GM23248 (cell line): Measurements from ENCODE around the gene KRTAP10-11. TPM values are rescaled to one million over a fixed set of nuclear protein-coding genes. Genes with fewer than 3 reads are reported as not detected.

Source experiments
- DNase-seq: peaks from one replicate; pipeline ENCODE4 v3.0.0-alpha.2; 2015
- H2AFZ ChIP-seq: fragments of 200-600 bp; sonication (generic); 2 replicates; pipeline ENCODE4 v1.6.1; 2016; ENCODE audit warnings: antibody characterized with exemption
- H3F3A ChIP-seq: fragments of 200-600 bp; sonication (generic); 2 replicates; pipeline ENCODE4 v1.6.1; 2016; ENCODE audit warnings: mild to moderate bottlenecking, antibody characterized with exemption, mixed run types; ENCODE audit not compliant: insufficient read depth
- H3K27ac ChIP-seq: fragments of 200-600 bp; sonication (generic); 2 replicates; pipeline ENCODE4 v1.5.1; 2016; ENCODE audit warnings: mild to moderate bottlenecking
- H3K27me3 ChIP-seq: fragments of 200-600 bp; sonication (generic); replicated peaks from 2 replicates; pipeline ENCODE4 v1.6.1; 2016; ENCODE audit warnings: mild to moderate bottlenecking; ENCODE audit not compliant: insufficient read depth
- H3K36me3 ChIP-seq: fragments of 200-600 bp; sonication (generic); 2 replicates; pipeline ENCODE4 v1.6.1; 2016; ENCODE audit warnings: low read depth, mild to moderate bottlenecking
- H3K4me1 ChIP-seq: fragments of 200-600 bp; sonication (generic); 2 replicates; pipeline ENCODE4 v1.6.1; 2016; ENCODE audit warnings: mild to moderate bottlenecking; ENCODE audit not compliant: insufficient read depth
- H3K4me2 ChIP-seq: fragments of 200-600 bp; sonication (generic); one replicate; pipeline ENCODE4 v1.6.1; 2016; ENCODE audit warnings: mild to moderate bottlenecking; ENCODE audit not compliant: unreplicated experiment
- H3K4me3 ChIP-seq: fragments of 200-600 bp; sonication (generic); 2 replicates; pipeline ENCODE4 v1.5.1; 2016; ENCODE audit warnings: mild to moderate bottlenecking
- H3K79me2 ChIP-seq: fragments of 200-600 bp; sonication (generic); 2 replicates; pipeline ENCODE4 v1.6.1; 2016; ENCODE audit warnings: mild to moderate bottlenecking; ENCODE audit not compliant: insufficient read depth
- H3K9ac ChIP-seq: fragments of 200-600 bp; sonication (generic); 2 replicates; pipeline ENCODE4 v1.6.1; 2016; ENCODE audit warnings: mild to moderate bottlenecking
- H3K9me2 ChIP-seq: fragments of 200-600 bp; sonication (generic); 2 replicates; pipeline ENCODE4 v1.6.1; 2016; ENCODE audit warnings: mixed run types, mild to moderate bottlenecking, moderate library complexity; ENCODE audit not compliant: insufficient read depth
- H3K9me3 ChIP-seq: fragments of 200-600 bp; sonication (generic); one replicate; pipeline ENCODE4 v1.6.1; 2017; ENCODE audit warnings: low read depth
- H4K20me1 ChIP-seq: fragments of 200-600 bp; sonication (generic); 2 replicates; pipeline ENCODE4 v1.6.0; 2016; ENCODE audit not compliant: insufficient read depth
- EZH2 ChIP-seq: fragments of 200-600 bp; sonication (generic); IDR thresholded peaks from 2 replicates; pipeline ENCODE4 v1.6.1; 2018; ENCODE audit warnings: antibody characterized with exemption, mild to moderate bottlenecking; ENCODE audit not compliant: insufficient read depth, poor library complexity, severe bottlenecking
- EZH2phosphoT487 ChIP-seq: fragments of 200-600 bp; sonication (generic); IDR thresholded peaks from 2 replicates; pipeline ENCODE4 v1.6.1; 2018; ENCODE audit warnings: antibody characterized with exemption, moderate library complexity, mild to moderate bottlenecking, low read depth; ENCODE audit not compliant: insufficient read depth
- WGBS, 2 experiments: methylation state at CpG; one replicate each; pipeline ENCODE4 v1.1.6; 2015 to 2017; ENCODE audit warnings: low lambda C conversion rate in 2 of 2, low coverage in 1 of 2; ENCODE audit errors: missing lambda C conversion rate in 2 of 2; 5-methylcytosine and 5-hydroxymethylcytosine counted together
- in situ Hi-C: fragments of 300-500 bp; cut with MboI; formaldehyde crosslinking; loops from 2 replicates; pipeline ENCODE4 v1.15.0; 2020
- polyA plus RNA-seq: library from polyadenylated mRNA; unstranded; fragments of >200 nt; fragmentation: Nextera tagmentation; extraction: Ambion mirVana; gene quantifications from 2 replicates; pipeline ENCODE4 v1.2.1, GENCODE V29; 2016
- total RNA-seq: library from RNA; depleted of rRNA; stranded (reverse); fragments of >200 nt; shearing (Covaris generic); gene quantifications from 2 replicates; pipeline ENCODE4 v1.2.3, GENCODE V29; 2014

KRTAP10-11 gene
- total and polyA plus RNA-seq, 2 experiments from 2014 or later = not detected

DNA sequence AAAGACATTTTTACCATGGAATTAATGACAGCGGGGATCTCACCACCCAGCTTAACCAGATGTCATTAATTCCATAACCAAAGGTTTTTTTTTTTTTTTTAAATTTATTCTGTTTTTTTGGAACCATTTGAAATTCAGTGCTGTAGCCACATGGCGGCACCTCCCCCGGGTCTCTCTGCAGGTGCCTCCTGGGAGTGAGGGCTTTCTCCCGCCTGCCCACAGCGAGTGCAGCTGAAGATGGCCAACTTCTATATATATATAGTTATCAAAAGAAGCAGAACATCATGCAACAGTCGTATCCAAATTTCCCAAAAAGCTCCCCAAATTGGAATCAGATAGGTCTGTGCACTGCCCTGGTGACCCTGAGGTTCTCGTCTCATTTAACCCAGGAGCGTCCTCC, 30.7 kb upstream of the KRTAP10-11 start:
- DNase-seq = no peak
- H3K4me1 ChIP-seq = no peaks in the 10 kb centered on the region
- WGBS, 2 experiments = 23 to 26% methylated on average over 8 of the region's 8 CpGs
- H3K27ac ChIP-seq = no peak overlapping the region
- in situ Hi-C loops = no loop called here
- no peaks in the 10 kb centered on the region for H3K36me3 ChIP-seq
- no peaks in the 10 kb centered on the region for H3K9me3 ChIP-seq
- H2AFZ ChIP-seq = no peak overlapping the region
- H3K9me2 ChIP-seq = no peaks in the 10 kb centered on the region
- TF ChIP-seq EZH2phosphoT487 (no peak), EZH2 (no peak)
- H3K9ac ChIP-seq = no peak overlapping the region
- H4K20me1 ChIP-seq = no peaks in the 10 kb centered on the region
- no peaks in the 10 kb centered on the region; the same call in 1 of the 2 replicates for H3K27me3 ChIP-seq
- H3K79me2 ChIP-seq = no peaks in the 10 kb centered on the region
- H3K4me3 ChIP-seq = no peak overlapping the region
- H3K4me2 ChIP-seq = no peak overlapping the region
- H3F3A ChIP-seq = no peaks in the 10 kb centered on the region

DNA sequence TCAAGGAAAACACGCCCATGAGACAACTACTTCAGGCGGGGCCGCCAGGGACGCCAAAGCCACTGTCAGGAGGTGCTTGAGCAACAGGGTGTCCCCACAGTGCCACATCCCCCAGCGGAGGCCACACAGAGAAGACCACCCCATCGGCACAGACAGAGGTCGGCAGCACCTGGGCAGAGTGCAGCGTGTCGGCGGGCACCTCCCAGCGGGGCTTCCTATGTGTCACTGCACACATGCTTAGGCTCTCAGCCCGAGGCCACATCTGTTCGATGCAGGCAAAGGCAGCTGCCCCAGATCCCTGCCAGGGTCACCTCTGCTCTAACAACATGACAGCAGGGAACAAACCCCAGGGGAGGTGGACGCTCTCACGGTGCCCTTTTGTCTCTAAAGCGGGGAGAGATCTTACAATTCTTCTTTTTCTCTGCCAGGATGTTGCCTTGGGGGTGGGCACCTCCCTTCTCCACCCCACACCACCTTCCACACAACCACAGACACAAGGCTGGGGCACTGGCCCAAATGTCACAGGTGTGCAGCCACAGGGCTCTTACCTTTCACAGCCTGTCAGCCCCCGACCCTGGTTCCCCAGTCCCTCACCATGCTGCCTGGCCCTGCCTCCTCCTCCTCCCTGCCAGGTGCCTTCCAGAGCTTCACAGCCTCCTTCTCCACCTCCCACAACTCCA, 30.2 kb upstream of the KRTAP10-11 start:
- H3K4me3 ChIP-seq = no peak overlapping the region
- H3K79me2 ChIP-seq = no peaks in the 10 kb centered on the region
- 30 to 34% methylated on average over 16 to 17 of the region's 17 CpGs for WGBS, 2 experiments
- H2AFZ ChIP-seq = no peak overlapping the region
- in situ Hi-C loops = no loop called here
- TF ChIP-seq EZH2 (no peak), EZH2phosphoT487 (no peak)
- no peaks in the 10 kb centered on the region for H3K9me3 ChIP-seq
- H3K4me2 ChIP-seq = no peak overlapping the region
- no peaks in the 10 kb centered on the region; the same call in 1 of the 2 replicates for H3K27me3 ChIP-seq
- H3K36me3 ChIP-seq = no peaks in the 10 kb centered on the region
- H3K9me2 ChIP-seq = no peaks in the 10 kb centered on the region
- no peaks in the 10 kb centered on the region for H3K4me1 ChIP-seq
- H3F3A ChIP-seq = no peaks in the 10 kb centered on the region
- DNase-seq = no peak
- H3K9ac ChIP-seq = no peak overlapping the region
- no peak overlapping the region for H3K27ac ChIP-seq
- no peaks in the 10 kb centered on the region for H4K20me1 ChIP-seq

DNA sequence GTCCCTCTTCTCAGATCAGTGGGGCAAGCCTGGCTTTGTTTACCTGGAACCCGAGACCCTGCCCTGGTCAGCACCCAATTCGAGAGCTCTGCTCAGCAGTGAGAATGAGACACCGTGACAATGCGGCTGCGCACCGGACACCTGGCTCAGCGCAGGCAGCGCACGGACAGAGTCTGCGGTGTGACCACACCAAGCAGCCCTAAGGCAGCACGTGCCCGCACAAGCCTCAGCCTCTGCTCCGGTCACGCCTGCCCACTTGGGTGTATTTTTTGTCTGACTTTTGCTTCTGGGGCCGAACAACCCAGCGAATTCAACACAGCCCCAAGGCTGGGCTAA, 29.7 kb upstream of the KRTAP10-11 start:
- TF ChIP-seq EZH2 (no peak), EZH2phosphoT487 (no peak)
- 50 to 55% methylated on average over 16 of the region's 16 CpGs for WGBS, 2 experiments
- no peaks in the 10 kb centered on the region for H3K9me3 ChIP-seq

DNA sequence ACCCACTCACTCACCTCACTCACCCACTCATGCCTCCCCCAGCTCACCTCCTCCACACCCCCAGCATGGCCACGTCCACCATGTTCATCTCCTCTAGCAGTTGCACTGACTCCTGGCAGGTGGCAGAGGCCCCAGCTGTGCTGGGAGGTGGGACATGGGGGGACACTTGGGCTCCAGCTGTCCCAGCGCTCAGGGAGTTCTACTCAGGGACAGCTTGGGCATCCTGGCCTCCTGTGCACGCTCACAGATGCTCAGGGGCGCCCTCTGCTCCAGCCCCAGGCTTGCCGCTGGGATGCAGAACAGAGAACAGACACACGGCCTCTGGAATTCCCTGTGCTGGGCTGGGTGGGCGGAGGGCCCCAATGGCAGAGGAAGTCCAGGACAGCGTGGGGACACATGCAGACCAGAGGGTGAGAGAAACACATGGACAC, 29.1 kb upstream of the KRTAP10-11 start:
- in situ Hi-C loops = no loop called here
- DNase-seq = no peak
- H3K9ac ChIP-seq = no peak overlapping the region
- H3K9me3 ChIP-seq = no peaks in the 10 kb centered on the region
- TF ChIP-seq EZH2 = no peak
- TF ChIP-seq EZH2phosphoT487 = no peak
- H3K9me2 ChIP-seq = no peaks in the 10 kb centered on the region
- no peak overlapping the region for H3K4me3 ChIP-seq
- H3K27ac ChIP-seq = no peak overlapping the region
- H3K79me2 ChIP-seq = no peaks in the 10 kb centered on the region
- no peaks in the 10 kb centered on the region for H3F3A ChIP-seq
- H2AFZ ChIP-seq = no peak overlapping the region
- WGBS, 2 experiments = 9 to 11% methylated on average over 8 of the region's 8 CpGs
- no peak overlapping the region for H3K4me2 ChIP-seq
- no peaks in the 10 kb centered on the region for H4K20me1 ChIP-seq
- H3K36me3 ChIP-seq = no peaks in the 10 kb centered on the region
- H3K27me3 ChIP-seq = no peaks in the 10 kb centered on the region; the same call in 1 of the 2 replicates
- H3K4me1 ChIP-seq = no peaks in the 10 kb centered on the region

More for the DNA sequence above, 29.7 kb upstream of the KRTAP10-11 start:
- no peaks in the 10 kb centered on the region for H4K20me1 ChIP-seq
- H3K9me2 ChIP-seq = no peaks in the 10 kb centered on the region
- H3F3A ChIP-seq = no peaks in the 10 kb centered on the region
- no peak overlapping the region for H3K9ac ChIP-seq
- H3K27me3 ChIP-seq = no peaks in the 10 kb centered on the region; the same call in 1 of the 2 replicates
- H3K4me1 ChIP-seq = no peaks in the 10 kb centered on the region
- no peak overlapping the region for H3K4me3 ChIP-seq
- no peaks in the 10 kb centered on the region for H3K79me2 ChIP-seq
- no peaks in the 10 kb centered on the region for H3K36me3 ChIP-seq
- DNase-seq = no peak
- H3K4me2 ChIP-seq = no peak overlapping the region
- in situ Hi-C loops = no loop called here
- no peak overlapping the region for H3K27ac ChIP-seq
- H2AFZ ChIP-seq = no peak overlapping the region

DNA sequence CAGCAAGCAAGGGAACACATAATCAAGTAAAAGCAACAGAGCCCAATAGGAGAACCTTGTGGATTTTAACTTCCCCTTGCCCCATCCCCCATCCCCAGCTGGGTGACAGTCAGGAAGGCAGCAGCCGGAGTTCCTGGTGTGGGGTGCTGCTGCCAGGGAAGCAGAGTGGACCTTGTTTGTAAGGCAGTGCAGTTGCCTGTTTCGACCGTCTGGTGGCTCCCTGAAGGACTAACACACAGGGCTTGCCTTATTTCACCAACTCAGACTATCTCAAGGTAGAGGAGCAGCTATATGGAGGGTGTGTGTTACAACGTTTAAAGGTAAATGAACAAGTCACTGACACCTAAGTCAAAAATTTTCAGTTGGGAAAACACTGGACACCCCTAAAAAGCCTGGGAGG, 27.7 kb upstream of the KRTAP10-11 start:
- in situ Hi-C loops = no loop called here
- H3K79me2 ChIP-seq = no peaks in the 10 kb centered on the region
- no peaks in the 10 kb centered on the region for H3K9me2 ChIP-seq
- H3K27ac ChIP-seq = no peak overlapping the region
- no peaks in the 10 kb centered on the region for H3K36me3 ChIP-seq
- TF ChIP-seq EZH2phosphoT487 (no peak), EZH2 (no peak)
- H3K4me2 ChIP-seq = no peak overlapping the region
- WGBS, 2 experiments = 3 to 6% methylated on average over 4 of the region's 4 CpGs
- peak; percentile 38 for DNase-seq
- H3K9ac ChIP-seq = no peak overlapping the region
- H3K4me1 ChIP-seq = no peaks in the 10 kb centered on the region
- H3F3A ChIP-seq = no peaks in the 10 kb centered on the region
- no peaks in the 10 kb centered on the region for H4K20me1 ChIP-seq
- no peak overlapping the region for H3K4me3 ChIP-seq
- H3K27me3 ChIP-seq = no peaks in the 10 kb centered on the region; the same call in 1 of the 2 replicates
- H2AFZ ChIP-seq = no peak overlapping the region
- no peaks in the 10 kb centered on the region for H3K9me3 ChIP-seq
